GOT3 (cell line): ENCODE results near the gene ELOB.

Experiments
- DNase-seq: peaks from one replicate; lab custom pipeline; 2025; ENCODE audit warnings: mixed read lengths; lab: John Stamatoyannopoulos, UW

ELOB gene

DNA sequence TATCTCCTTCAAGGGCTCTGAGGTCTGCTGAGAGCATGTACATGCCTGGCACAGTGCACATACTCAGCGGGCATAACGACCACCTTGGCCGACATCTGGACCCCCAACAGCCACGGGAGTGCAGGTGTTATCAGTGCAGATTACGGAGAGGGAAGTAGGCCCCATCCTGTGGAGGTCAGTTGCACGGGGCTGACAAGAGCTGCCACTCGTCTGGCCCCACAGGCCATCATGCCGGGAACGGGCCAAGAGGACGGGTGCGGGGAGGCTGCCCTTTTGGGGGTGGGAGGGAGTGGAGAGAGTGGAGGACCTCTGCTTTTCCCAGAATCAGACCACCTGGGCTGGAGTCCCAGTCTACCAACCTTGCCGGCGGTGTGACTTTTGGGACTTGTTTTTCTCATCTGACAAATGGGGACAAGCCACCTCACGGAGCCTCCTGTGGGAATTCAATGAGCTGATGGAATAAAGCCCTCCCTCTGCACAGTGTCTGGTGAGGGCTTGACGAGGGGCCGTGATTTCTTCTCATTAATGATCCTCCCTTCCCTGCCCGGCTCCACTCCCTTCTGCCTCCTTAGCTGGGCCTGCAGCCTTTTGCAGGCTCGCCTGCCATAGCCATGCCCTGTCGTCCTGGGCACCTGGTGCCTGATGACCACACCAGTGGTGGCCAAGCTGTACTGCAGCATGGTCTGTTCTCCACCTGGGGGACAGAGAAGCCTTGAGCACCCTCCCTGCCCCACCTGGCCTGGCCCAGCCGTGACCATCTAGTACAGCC lies 5.7 kb upstream of the ELOB start:
- DNase-seq, result no peak

DNA sequence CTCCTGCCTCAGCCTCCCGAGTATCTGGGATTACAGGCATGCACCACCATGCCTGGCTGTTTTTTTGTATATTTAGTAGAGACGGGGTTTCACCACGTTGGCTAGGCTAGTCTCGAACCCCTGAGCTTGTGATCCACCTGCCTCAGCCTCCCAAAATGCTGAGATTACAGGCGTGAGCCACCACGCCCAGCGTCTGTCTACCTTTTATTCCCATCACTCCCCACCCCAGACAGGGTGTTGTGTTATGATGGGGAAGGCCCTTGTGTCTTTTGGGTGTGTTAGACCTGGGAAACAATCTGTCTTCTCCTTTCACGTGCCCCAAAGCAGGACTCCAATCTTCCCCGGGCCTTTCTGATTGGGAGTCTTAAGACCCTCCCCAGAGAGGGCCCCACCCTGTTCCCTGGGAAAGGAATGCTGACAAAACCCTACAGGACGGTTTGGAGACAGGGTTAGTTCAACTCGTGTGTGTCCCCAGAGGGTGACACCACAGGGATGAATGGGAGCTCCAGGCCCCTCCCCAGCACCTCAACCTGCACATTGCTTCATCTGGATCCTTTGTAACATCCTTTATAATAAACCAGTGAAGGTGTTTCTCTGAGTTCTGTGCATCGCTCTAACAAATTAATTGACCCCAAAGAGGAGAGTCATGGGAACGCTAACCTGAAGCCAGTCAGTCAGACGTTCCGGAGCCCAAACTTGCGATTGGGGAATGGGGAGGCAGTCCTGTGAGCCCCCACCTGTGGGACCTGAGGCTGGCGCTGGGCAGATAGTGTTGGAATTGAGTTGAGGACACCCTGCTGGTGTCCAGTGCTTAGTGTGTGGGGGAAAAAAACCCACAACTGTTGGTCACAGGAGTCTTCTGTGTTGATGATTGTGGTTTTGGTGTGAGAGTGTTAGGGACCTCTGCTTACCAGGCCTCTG lies 3.2 kb upstream of the ELOB start:
- no peak for DNase-seq

DNA sequence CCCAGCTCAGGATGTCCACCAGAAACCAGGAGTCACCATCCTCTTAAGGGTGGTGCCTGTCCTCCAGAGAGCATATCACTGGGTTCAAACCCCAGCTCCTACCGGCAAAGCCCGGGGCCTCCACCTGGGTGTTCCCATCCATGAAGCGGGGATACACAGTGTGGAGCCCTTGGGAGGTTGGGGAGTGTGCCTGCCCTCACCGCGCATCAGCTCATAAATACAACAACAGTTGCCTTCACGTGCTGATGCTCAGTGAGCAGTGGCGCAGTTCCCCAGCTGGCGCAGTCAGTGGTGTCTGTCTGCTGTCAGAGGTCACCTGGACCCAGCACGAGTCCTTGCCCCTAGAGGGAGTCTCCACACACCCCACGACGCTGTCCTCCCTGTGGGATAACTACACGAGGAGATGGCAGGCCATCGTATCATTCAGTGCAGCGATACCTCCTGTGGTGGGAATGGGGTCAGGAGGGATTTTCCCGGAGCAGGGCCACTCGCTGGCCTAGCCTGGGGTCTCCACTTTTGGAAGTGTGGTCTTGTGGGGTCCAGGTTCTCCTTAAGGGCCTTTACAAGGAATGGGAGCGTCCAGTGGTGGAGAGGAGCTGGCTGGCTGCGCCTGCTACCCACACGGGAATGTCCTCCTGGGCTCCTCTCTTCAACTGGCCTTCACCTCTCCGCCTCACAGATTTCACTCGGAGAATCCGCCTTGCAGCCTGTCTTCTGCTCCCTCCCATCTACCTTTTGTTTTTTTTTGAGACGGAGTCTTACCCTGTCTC lies 2.3 kb upstream of the ELOB start:
- DNase-seq, result no peak

DNA sequence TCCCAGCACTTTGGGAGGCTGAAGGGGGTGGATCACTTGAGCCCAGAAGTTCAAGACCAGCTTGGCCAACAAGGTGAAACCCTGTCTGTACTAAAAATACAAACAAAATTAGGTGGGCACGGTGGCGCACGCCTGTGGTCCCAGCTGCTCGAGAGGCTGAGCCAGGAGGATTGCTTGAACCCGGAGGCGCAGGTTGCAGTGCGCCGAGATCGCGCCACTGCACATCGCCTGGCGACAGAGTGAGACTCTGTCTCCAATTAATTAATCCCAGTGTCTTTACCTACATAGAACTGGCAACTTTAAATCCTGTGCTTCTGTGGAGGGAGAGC lies 1.5 kb upstream of the ELOB start:
- no peak for DNase-seq

DNA sequence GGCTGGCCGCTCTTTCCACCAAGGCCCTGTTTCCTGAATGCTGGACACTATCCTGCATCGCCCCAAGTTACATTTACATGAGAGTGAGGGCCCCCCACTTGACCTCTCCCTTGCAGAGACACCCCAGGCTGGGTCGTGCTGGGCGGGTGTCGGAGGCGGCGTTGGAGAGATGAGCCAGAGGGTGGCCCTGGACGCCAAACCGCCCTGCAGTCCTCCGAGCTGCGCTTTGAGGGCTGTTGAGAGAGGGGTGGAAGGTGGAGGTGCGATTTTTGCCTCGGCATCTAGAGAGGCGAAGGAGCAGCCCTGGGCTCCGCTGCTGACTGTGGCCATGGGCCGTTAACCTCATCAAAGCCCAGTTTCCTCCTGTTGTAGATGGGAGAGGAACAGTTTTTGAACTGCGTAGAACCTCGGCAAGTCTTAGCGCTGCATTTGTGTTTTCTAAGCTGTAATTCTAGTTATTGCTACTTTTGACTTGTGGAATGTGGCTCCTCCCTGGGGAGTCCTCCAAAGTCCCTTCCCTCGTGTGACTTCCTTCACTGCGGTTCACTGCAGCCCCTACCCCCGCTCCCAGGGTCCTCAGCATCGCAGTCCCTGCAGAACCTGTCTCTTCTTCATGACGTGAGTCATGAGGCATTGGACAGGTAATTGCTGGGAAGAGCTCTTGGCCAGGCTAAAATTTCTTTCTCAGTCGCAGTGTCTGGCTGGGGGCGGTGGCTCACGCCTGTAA lies 986 bp upstream of the ELOB start:
- no peak for DNase-seq

DNA sequence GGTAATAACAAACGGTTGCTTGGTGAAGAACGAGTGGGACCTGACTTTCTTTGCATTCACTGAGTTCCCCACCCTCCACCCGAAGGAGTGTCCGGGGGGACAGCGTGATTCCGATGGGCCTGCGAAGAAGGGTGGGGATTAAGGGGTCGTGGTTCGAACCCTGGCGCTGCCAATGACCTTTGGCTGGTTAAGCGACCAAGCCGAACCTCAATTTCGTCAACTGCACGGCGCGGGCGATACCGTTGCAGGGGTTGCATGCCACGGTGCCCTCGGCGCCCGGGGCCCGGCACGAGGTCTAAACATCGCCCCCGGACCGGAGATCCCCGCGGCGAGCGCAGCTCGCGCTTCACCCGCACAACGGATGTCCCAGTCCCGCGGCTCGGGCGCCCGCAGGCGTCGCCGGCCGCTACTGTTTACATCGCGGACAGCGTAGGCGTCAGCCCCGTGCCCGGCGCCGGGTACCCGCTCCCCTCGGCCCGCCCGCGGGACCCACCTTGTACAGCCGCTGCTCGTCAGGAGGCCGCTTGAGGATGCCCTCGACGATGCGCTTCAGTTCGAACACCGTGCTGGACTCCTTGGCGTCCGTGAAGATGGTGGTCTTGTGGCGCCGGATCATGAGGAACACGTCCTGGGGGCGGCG lies 460 bp downstream of the ELOB start:
- DNase-seq, result no peak

DNA sequence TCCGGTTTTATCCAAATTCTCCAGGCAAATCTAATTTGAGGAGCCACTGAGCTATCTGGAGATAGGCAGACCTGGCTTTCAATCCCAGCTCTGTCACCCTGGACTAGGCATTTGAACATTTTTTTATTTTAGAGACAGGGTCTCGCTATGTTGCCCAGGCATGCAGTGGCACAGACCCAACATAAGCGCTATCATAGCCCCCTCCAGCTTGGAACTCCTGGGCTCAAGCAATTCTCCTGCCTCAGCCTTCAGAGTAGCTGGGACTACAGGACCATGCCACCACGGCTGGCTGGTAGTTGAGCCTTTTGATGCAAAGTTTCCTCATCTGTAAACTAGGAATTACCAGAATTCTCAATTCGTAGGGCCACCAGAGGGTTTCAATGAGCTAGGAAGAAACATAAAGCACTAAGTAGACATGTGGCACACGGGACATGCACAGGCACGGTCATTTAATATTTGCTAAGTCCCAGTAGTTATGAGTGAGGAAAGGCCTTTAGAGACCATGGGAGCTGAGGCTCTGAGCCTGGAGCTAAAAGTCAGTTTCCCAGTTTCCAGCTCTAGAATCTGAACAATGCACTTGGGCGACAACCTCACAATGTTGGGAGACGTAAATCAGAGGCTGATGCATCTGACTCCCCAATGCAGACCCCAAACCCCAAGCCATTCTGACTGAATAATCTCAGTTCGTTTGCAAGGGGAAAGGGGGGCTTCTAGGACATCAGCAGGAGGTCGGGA lies 1.1 kb downstream of the ELOB start:
- DNase-seq, result no peak

DNA sequence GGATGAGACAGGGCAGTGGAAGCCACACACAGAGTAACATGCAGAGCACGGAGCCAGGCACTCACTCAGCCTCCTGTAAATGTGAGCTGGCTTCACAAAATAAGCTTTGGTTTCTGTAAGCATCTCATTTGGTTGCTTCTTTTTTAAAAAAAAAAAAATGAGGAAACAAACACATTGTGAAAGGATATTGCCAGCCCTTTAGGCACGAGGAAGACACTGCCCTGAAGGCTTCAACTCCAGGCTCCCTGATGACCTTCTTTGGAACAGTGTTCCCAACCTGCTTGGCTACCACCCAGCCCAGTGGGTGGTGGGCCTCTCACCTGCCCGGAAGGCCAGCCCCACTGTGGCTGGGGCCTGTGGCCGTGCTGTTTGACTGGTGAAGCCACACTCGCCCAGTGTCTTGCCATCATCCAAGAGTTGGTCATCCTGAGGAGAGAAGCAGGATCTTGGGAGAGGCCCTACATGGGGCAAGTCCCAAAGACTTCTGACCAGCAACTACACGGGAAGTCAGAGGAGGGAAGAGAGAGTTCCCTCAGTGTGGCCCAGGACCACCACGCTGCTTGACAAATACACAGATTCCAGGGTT lies 1.9 kb downstream of the ELOB start:
- DNase-seq, result no peak

DNA sequence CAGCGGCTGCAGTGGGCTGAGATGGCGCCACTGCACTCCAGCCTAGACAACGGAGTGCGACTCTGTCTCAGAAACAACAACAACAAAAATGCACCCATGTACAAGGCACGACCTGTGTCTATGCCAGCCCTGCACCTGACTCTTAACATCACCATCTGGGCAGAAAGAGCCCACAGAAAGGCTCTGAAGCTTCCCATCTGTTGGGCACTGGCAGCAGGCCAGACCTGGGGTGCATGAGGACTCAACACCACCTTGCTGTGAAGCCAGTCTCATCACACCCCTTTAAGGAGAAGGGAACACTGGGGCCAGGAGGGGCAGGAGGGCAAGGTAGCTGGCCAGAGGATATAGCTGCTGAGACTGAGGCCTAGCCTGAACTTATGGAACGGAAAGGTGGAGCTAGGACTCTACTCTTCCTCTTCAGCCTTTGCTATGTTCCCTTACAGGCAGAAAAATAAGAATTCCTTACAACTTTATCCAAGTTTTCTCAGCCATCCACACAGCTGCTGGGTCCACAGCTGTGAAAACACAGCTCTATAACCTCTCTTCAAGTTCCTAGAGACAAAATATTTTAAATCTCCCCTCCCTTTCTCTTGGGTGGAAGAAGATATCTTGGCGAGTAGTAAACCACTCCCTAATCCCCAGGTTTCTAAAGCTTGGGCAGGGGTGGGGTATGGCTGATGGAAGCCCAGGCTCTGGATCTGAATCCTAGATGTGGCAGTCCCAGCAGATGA lies 2.8 kb downstream of the ELOB start:
- no peak for DNase-seq

DNA sequence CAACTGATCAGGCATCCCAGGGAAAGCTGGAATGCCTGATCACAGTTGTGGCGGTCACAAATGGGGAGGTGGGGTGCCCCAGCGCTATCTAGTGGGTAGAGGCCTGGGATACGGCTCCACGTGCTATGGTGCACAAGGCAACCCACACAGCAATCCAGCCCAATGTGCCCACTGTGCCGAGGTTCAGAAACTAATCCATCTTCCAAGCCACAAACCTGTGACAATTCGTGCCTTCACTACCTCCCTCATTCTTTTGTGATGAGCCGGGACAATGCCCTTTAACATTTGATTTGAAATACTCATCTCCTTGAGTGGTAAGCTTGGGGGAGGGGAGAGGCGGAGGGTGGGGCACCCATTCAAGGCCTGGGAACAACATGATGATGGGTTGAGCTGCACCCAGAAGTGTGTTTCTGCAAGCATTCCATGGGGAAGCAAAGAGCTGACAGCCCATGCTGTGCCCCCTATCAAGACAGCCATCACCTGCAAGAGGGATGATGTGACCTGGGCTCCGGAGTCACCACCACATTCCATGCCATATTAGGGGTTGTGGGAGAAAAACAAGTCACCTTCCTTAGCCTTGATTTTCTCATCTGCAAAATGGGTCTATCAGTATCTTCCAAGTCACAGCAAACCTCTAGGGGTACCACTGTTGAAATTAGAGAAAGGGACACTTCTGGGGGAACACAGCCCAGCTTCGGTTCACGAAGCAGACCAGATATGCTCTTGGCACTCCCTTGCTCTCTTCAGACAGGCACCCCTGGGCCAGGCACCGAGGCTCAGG lies 3.7 kb downstream of the ELOB start:
- DNase-seq, result no peak

DNA sequence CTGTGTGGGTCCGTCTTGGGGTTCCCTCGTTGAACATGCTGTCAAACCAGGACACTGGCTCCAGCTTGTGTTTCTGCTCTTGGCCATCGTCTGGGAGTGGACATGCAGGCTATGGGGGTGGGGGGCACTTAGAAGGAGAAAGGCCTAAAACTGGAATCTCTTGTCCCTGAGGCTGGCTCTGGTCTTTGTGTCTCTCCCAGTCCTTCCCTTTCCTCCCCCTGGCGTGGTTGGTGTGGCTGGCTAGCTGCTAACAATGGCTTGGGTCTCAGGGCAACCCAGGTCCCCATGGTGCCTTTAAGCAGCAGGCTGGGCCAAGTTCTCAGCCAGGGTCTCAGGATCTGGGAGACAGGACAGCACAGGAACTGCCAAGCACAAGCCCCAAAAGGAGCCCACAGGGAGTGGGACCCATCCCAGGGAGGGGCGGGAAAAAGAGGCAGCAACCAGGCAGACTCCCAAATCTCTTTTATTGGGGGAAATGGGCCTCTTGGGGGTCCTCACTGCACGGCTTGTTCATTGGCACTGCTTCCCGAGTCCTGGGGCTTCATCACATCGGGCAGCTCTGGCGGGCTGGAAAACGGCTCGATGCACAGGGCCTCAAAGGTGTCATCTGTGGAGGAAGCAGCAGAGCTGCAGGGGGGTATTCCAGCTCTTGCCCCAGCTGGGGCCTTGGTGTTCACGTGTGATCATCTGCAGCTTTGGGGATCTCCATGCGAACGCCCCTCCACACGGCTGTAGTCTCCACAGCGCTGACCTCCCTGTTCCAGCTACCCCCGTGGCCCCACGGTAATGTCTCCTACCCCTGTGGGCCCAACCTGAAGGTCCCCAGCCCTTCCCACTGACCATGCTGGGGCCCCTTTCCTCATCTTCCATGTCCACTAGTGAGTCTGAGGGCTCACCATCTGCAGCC lies 5.3 kb downstream of the ELOB start:
- DNase-seq, result no peak

DNA sequence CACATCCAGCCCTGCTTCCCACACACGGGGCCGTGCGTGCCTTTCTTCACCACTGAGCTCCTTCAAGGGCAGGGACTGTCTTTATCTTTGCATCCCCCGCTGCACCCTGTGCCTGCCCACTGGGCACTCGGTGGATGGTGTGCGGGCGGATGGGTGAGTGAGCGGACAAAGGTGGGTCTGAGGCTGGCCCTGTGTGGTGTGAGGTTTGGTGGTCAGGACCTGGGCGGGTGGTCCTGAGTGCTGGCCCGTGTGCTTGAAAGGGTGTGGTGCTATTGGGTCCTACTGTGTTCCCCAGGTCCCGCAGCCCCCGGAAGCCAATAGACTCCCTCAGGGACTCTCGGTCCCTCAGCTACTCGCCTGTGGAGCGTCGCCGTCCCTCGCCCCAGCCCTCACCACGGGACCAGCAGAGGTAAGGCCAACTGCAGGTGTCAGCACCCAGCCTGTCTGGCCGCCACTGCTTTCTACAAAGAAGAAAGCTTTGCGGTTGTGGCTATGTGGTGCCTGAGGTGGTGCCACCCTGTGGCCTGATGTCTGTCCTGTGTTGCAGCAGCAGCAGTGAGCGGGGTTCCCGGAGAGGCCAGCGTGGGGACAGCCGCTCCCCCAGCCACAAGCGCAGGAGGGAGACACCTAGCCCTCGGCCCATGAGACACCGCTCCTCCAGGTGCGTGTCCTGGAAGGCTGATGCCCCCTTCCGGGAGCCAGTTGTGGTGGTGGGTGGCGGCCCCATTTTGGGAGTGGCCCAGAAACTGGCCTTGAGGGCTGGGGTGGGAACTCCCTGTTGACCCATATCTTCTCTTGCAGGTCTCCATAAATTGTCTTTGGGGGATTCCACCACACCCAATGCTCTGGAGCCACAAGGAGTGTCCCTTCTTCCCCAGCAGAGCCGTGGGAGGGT lies 6.8 kb downstream of the ELOB start:
- no peak for DNase-seq

DNA sequence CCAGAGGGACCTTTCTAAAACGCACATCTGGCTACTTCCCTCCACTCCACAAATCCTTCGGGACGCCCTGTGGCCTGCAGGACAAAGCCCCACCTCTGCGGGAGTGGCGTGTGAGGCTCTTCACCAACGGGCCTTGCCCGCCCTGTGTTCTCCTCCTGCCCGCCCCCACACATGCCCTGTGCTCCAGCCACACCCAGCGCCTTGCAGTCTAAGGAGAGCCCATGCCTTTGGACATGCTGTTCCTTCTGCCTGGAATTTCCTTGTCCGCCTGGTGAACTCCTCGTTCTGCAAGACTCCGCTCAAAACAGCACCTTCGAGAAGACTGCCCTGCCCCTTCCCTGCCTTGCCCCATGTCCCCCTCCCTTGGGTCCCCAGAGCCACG lies 7.4 kb downstream of the ELOB start:
- no peak for DNase-seq

DNA sequence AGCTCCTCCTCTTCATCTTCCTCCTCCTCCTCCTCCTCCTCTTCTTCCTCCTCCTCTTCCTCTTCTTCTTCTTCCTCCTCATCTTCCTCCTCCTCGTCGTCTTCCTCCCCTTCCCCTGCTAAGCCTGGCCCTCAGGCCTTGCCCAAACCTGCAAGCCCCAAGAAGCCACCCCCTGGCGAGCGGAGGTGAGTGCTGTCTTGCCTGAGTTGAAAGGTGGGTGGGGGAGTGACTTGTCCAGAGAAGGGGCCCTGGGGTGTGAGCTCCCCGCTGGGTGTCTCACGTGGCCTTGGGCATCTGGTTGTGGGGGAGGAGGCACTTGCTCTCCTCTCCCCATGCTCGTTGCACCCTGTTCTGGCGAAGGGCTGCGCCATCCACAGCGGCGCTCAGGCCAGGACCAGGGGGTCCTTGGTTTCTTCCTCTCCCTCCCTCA lies 8.0 kb downstream of the ELOB start:
- DNase-seq, result no peak

DNA sequence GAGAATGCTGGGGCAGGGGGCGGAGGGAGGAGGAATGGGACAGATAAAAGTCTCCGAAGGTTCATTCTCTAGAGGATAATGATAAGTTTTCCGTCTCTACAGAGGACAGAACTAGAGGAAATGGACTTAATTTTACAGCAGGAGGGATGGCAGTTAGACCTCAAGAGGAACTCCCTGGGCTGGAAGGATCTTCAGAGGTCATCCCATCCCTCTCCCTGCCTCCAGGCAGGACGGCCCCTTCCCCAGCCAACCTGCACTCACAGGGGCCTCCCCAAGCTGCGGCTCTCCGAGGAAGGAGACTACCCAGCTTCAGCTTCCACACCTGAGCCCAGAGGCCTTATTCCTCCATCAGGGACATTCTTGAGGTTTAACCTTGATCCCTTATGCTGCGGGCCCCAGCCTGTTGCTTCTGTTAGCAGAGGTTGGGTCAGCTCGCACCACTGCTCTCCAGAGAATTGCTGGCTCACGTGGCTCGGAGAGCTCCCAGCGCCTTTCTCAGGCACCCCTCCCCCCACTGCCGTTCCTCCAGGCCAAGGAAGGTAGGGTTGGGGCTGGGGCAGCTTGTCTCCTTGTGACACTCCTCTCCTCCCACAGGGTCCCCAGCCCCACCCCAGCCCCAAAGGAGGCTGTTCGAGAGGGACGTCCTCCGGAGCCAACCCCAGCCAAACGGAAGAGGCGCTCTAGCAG lies 8.5 kb downstream of the ELOB start:
- DNase-seq, result no peak

DNA sequence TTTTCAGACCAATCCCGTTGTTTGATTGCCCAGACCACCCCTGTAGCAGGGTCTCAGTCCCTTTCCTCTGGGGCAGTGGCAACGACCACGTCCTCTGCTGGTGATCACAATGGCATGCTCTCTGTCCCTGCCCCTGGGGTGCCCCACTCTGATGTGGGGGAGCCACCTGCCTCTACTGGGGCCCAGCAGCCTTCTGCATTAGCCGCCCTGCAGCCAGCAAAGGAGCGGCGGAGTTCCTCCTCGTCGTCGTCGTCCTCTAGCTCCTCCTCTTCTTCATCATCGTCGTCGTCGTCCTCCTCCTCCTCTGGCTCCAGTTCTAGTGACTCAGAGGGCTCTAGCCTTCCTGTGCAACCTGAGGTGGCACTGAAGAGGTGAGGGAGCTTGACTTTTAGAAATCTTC lies 9.2 kb downstream of the ELOB start:
- no peak for DNase-seq
